ENCODE results near the gene NISCH.

NISCH gene

DNA sequence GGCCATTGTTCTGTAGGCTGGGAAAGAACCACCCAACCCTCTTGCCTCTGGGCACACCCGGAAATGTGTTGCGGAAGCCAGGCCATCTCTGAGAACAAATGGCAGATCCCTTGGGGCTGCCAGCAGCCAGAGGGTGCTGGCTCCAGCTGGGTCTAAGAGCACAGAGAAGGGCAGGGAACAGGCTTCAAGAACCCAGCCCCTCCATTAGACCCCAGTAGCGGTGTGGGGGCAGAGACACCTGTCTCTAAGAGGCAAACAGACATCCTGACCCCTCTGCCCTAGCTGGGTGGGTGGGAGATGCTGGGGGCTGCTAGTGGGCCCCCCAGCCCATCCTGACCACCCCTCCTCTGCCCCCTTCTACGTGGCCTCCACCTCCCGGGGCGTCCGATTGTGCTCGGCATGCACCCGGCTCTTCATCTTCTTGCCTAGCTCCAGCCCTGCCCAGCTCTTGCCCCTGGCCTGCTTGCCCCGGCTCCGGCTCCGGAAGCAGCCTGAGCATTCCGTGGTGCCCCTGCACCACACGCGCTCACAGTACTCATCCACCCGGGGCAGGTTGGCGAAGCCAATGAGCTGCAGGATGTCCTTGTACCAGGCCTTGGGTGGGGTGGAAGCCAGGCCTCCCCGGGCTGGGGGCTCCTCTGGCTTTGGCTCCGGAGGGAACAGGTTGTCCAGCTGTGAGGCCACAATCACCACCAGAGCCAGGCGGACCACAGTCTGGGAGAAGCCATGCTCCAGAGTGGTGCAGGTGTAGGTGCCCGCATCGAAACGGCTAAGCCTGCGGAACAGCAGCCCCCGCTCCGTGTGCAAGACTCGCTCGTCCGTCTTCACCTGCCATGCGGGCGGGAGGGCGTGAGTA is 19.9 kb upstream of the NISCH start:
- no peak for DNase-seq (ENCODE audit: low read depth in 1 of 2, low spot score in 1 of 2)

DNA sequence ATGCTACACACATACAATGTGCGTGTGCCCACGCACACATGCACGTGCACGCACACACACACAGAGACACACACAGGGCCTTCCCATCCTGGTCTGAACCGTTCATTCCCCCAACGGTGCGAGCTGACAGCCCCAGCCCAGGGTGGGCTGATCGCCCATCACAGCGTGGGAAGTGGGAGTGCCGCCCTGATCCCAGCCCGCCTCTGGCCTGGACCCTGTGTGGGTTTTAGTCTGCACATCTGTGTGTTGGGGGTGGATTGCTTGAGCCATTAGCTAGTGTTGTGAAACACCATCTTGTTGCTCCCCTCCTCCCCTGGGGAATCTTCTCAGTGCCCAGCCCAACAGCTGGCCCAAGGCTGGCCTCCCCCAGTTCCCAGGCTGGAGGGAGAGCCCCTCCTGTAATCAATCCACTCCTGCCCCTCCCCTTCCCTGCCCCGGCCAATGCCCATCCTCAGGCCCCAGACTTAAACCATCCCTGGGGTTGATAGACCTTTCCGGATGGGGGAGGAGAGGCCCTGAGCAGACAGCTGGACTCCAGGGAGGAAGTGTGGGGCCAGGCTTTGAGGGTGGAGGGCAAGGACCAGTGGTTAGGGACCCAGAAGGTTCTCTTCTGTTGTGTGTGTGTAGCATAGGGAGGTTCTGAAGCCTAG is 18.8 kb upstream of the NISCH start:
- DNase-seq (ENCODE audit: low read depth in 1 of 2, low spot score in 1 of 2), result no peak

DNA sequence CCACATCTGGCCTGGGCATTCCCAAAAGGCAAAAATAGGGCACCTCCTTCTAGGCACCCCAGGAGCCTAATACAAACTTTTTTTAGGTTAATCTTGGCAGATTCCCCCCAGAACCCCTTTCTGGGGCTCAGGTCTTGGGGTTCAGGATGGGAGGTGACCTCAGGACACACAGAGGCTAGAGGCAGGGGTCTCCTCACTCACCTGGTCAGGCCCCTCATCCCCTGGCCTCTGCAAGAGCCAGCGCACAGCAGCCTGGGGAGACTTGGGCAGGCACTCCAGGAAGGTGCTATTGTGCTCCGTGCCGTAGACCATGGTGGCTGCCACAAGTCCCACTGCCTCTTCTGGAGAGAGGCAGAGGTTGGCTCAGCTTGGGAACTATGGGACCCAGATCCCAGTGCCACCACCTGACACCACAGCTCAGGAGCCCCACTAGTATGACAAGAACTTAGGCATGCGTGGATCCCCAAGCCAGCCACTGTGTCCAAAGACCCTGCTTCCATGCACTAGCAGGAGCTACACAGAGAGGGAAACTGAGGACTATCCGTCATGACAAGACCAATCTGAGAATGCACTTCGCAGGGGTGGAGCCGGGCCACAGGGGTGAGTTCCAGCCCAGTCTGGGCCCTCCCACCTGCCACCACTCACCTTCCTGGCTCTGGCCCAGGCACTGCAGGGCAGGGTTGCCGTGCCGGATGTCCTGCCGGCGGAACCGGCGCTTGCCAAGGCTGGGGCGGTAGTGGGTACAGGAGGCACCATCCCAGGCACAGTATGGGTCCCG is 17.9 kb upstream of the NISCH start:
- DNase-seq (ENCODE audit: low read depth in 1 of 2, low spot score in 1 of 2), result no peak

DNA sequence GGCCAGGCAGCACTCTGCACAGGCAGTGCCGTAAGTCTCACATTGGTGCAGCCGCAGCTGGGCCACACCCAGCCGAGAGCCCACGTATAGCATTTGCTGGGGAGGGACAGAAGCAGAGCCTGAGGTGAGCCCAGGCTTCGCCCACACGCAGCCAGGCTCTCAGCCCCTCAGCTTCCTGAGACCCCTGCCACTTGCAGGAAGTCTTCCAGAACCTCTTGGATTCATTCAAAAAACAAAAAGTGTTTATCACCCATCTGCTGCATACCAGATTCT is 17.4 kb upstream of the NISCH start:
- DNase-seq (ENCODE audit: low read depth in 1 of 2, low spot score in 1 of 2), result no peak

DNA sequence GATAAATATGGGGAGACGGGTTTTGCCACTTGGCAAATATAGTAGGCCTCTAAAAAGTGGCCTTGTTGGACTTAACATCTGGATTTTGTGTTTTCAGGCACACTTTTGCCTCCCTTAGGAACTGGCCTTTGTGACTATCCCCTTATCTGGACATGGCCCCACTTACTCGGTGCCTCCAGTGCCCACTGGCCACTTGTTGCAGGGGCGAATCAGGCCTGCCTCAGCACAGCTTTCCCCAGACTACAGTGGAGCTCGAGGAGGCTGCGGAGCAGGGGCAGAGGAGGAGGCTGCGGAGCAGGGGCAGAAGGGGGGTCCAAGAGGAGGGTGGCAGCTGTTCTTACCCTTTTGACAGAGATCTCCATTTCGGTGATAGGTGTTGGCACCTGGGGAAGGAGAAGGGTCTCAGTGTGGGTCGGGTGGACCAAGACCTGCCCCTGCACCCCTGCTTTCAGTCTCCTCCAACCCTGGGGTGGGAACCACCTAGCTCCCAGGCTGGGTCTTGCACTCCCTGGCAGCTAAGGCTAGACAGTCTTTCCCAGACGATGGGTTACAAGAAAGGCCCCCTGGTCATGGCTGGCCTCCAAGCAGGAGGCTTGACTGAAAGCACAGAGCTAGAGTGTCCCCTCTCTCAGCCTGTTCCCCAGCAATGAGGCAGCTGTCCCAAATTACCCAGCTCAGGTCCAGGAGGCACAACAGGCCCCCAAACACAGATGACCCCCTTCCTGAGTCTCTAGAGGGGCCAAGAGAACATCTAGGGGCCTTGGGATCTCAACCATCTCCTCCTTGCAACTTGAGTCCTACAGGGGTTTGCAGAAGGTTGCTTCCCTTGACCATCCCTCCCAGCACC is 16.6 kb upstream of the NISCH start:
- no peak for DNase-seq (ENCODE audit: low read depth in 1 of 2, low spot score in 1 of 2)

DNA sequence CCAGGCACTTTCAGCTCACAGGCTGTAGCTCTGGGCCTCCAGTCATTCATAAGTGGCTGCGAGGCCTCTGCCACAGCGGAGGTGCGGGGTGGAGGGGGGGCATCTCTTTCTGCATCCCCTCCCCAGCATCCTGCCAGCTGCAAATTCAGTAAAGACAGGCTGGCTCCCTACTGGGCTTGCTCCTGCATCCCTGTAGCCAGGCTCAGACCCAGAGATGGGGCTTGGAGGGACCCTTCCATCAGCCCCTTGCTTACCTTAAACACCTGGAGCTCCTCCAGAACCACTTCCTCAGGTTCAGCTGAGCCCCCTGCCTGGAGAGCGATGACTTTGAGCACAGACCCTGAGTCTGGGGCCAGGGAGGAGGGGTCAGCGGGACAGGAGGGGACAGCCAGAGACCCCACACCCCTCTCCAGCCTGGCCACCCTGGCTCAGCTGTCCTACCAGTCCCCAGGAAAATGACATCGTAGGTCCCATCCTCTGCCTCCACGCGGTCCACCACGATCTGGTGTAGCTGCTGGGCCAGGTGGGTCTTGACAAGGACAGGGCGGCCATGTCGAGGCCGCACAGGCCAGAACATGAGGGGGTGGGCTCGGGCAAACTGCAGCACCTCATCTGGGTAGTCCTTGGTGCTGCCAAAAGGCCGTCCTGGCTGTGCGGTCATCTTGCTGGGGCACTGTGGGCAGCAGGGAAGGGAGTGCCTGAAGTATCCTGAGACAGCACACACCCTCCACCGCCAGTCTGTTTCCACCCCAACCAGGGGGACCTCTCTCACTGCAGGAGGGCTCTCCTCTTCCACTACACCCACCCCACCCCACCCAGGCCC is 15.8 kb upstream of the NISCH start:
- DNase-seq (ENCODE audit: low read depth in 1 of 2, low spot score in 1 of 2), result no peak

DNA sequence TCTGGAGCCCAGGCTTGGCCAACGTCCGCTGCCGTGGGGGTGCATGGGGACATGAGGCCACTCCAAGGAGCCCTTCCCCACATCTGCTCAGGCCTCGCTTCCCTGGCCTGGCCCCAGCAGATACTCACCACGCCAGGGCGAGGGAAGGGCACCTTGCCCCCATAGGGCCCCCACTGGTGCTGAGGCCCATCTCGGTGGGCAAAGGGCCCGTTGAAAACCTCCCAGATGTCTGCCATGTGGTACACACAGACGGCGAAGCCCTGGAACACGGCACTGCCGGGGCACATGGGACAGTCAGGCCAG is 15.2 kb upstream of the NISCH start:
- DNase-seq (ENCODE audit: low read depth in 1 of 2, low spot score in 1 of 2), result no peak

DNA sequence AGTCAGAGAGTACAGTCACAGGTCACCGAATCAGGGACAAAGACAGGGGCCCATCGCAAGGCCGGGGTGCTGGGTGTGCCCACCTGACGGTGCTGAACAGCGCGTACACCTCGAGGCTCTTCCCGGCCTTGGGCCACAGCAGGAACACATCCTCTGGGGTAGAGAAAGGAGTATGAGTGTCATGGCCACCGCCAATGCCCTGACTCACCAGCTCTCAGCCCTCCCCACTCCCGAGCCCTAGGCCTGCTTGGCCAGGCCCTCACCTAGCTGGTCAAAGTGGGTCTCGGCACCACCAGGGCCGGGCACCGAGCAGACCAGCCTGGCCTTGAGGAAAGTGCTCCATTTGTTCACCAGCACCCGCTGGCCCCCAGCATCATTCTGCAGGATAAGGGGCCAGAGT is 14.7 kb upstream of the NISCH start:
- DNase-seq (ENCODE audit: low read depth in 1 of 2, low spot score in 1 of 2), result no peak

DNA sequence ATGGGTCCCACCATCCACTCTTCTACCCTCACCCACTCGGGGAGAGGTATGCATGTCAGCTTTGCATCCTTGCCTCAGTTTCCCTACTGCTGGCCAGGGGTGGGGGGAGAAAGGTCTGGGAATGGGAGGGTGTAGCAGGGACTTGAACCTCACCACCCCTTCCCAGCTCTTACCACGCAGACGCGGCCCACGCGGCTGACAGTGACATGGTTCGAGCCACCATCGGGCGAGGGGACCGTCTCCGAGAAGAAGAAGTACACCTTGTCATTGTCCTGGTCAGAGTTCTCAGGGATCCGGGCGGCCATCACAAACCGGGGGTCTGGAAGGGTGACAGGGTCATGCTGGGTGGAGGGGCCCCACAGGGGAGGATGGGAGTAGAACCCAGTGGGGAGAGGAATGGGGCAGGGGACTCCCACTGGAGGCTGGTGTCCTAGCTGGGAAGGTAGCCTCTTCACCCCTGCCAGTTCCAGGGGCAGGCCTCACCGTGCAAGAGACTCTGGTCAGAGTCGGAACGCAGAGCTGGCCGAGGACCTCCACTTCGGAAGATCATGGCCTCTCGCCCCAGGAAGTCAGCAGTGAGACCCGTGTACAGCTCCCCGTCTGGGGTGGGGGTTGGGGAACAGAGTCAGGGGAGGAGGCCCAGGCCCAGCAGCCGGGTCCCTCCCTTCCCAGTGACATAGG is 14.2 kb upstream of the NISCH start:
- DNase-seq (ENCODE audit: low read depth in 1 of 2, low spot score in 1 of 2), result no peak

DNA sequence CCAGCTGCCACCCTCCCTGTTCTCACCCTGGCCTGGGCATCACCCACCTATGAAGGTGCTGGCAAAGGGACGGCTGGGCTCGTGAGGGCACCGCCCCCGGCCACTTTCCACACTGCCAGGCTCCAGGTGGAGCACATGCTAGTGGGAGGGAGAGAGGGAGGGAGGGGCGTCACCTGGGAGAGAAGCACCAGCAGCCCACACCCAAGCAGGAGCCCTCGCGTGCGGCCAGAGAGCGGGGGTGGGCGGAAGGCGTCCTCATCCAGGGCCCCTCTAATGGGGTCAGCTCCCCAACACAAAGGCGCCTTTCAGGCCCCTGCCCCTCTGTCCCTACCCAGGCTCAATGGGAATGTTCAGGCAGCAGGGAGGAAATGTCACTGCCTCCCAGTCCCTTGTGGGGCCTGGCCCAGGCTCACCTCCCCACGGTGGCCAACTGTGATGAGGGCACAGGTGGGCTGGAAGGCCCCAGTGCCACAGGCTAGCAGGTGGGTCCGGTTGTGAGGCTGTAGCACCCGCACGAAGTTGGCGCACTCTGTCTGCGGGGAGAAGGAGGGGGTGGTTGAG is 13.6 kb upstream of the NISCH start:
- DNase-seq (ENCODE audit: low read depth in 1 of 2, low spot score in 1 of 2), result no peak

DNA sequence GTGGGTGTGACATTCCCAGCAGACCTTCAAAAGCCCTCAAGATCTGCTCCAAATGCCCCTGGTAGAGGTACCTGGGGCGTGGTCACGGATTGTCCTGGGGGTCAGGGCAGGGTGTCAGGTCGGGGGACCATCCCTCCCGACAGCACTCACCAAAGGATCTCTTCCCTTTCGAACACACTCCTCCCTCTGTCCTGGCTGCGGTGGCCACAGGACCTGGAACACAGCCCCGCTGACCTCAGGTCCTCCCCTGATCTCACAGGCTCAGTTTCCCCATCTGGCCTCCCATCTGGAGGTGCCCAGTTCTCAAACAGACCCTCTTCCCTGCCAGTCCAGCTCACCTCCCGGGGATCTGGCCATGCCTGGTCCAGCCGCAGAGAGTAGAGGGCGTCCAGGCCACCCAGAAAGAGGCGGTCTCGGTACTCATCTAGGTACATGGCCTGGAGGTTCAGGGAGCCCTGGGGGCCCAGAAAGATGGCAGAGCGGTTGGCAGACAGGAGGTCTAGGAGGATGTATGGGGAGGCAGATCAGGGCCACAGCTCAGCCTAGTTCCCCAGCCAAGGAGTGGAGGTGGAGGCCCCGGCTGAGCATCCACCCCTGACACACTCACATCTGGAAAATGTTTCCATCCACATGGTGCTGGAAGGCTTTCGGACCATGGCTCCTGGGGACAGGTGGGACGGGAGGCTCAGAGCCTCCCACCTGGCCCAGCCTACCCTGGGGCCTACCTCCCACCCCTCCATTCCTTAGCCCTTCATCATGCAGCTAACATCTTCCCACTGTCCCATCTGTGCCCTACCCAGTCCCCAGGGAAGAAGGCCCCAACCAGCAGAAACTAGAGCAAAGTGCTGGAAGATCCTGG is 12.8 kb upstream of the NISCH start:
- no peak for DNase-seq (ENCODE audit: low read depth in 1 of 2, low spot score in 1 of 2)

DNA sequence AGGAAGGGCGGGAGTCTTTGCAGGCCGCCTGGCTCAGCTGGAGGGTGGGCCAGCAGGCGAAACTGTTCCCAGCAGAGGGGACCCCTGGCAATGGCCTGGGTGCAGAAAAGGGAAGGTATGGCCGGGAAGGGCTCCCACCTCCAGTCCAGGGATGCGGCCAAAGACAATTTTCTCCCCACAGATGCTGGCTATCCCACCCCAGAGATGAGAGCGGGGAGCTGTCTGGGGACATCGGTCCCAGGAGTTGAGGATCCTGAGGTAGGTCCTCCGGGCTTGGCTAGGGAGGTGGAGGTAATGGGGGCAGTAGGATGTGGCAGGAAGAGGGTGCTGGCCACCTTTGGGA is 12.2 kb upstream of the NISCH start:
- DNase-seq (ENCODE audit: low read depth in 1 of 2, low spot score in 1 of 2), result no peak

DNA sequence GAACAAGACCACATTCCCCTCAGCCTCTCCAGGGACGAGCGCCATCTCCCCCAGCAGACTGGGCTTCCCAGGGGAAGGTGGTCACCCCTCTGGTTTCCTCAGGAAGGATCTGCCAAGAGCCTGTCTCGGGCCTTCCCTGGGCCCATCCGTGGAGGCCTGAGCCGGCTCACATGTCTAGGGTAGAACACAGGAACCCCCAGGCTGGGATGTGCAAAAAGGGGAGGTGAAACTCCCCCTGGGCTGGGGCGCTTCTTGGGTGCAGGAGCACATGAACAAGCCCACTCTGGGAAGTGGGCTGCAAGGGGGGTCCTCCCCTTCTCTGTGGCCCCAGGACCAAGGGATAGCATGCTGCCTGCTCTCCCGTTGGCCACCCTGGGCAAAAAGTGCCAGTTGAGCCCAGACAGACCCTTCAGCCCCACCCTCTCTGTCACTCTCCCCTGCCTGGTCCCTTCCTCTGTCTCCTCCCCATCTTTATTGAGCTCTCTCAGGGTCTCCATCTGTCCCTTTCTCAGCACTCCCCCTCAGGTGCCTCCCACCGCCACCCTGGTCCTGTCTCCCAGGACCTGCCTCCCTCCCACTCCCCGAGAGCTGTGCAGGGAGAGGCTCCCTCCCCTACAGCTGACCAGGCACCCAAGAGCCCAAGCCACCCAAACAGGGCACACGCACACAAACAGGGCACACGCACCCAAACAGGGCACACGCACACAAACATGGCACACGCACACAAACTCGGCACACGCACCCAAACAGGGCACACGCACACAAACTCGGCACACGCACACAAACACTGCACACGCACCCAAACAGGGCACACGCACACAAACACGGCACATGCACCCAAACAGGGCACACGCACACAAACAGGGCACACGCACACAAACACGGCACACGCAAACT is 11.4 kb upstream of the NISCH start:
- DNase-seq (ENCODE audit: low read depth in 1 of 2, low spot score in 1 of 2), result no peak

DNA sequence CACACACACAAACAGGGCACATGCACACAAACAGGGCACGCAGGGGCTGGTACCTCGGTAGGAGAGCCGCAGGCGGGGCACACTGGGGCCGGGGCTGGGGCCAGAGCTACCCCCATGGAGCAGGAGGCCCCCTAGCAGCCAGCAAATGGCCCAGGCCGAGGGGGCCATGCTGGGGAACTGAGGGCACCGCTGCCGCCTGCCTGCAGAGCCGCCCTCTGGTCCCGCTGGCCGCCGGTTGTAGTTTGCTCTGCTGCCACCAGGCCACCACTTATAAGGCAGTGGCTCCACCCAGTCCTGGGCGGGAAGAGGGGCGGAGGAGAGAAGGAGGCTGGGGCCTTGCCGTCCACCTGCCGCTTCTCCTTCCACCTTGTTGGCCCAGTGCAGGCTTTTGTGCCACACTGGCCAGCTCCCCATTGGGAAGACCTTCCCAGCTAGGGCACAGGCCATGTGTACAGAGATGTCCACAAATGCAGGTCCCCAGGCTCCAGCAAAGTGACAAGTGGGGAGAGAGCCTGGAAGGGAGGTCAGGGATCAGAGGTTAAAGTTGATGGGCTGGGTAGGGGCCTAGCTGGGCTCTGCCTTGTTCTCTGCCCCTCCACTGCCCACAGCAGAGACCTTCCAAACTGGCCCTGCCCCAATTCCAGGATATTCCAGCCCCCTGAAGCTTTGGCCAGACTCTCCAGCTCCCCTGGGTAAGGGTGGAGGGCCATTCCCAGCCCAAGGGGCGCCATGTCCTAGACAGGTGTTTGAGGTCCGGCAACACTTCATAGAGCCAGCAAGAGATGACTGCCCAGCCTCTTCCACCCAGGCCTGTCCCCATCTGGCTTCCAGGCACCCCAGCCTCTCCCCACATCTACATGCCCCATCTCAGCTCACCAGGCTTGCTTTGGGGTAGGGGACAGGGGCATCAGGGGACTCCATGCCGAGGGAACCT is 10.3 kb upstream of the NISCH start, which contains the start of gene SEMA3G:
SEMA3G (minus strand) TSS at position 244 of the 934 bp plus-strand sequence; CDS start at position 168, 76 bp downstream.
- peak; percentile 52 to 64 for DNase-seq (ENCODE audit: low read depth in 1 of 2, low spot score in 1 of 2)

DNA sequence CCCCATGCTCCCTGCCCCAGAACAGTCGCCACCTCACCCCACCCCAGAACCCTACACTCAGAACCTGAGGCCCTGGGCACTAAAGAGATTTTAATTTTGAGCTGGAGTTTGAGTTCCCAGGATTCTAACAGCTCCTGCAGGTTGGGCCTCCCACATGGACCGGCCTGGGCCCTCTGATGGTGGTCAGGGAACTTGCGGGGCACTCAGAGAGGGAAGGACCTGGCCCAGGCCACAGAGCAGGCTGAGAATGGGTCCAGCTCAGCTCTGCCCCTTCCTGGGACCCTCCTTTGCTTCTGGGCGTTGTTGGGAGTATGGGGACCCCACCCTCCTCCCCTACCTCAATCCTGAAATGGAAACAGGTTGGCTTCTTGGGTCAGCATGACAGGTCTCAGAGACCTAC is 9.4 kb upstream of the NISCH start:
- no peak for DNase-seq (ENCODE audit: low read depth in 1 of 2, low spot score in 1 of 2)

DNA sequence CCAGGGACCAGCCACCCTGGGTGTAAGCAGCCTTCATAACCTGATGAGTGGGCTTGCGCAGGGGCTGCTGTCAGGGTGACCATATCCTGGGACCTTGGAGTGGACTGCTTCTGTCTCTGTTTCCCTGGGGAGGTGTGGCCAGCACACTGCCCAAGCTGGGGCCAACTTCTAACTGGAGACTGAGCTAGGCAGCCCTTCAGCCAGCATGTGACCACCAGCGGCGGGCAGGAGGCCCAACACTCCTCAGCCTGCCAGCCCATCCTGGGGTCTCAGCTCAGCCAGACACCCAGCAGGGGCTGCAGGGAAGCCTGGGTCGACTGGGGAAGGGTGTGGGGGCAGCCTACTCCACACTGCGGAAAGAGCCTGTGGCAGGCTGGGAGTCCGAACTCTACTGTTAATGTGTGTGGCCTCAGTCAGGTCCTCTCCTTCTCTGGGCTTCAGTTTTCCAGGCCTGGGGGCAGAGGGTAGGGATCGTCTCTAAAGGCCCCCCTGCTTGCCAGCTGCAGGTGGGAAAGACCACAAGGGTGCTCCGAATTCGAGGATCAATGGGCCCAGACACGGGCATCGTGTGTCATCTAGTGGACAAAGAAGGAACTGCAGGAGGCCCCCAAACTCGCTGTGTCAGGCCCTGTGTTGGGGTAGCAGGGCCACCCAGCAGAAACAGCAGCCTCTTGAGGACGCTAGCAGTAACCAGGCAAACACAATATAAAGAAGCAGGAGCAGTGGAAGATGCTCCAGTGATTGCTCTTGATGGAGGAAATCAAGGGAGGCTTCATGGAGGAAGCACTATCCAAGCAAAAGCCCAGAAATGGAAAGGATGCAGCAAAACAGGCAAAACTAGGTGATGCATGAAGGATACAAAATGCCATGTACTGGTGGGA is 8.5 kb upstream of the NISCH start:
- DNase-seq (ENCODE audit: low read depth in 1 of 2, low spot score in 1 of 2), result peak; percentile 48 to 66

Measured in activated CD4-positive, alpha-beta T cell treated with anti-CD3 and anti-CD28 coated beads, Interleukin-2, amount 50 U/mL, for 24 hours (primary cell).